Liver (tissue), 9 donors: ENCODE data around the gene DDX39A. TPM values are rescaled to one million over a fixed set of nuclear protein-coding genes. Genes with fewer than 3 reads are reported as not detected.
A peak's percentile ranks its signal among the peaks of the same experiment; 100 is the strongest.

Source experiments
- DNase-seq: peaks from one replicate; pipeline ENCODE4 v3.0.0-alpha.2; 2017; ENCODE audit warnings: low spot score
- H3K27ac ChIP-seq, 2 donors: one replicate each; pipeline ENCODE4 v1.7.0; 2013; ENCODE audit warnings: inconsistent platforms in 2 of 2, low read length in 2 of 2, control low read depth in 1 of 2, low read depth in 1 of 2, mild to moderate bottlenecking in 1 of 2
- H3K27me3 ChIP-seq, 4 donors: one replicate each; pipeline versions ENCODE4 v1.6.1 to v1.7.0; 2013; ENCODE audit warnings: low read length in 3 of 4, inconsistent platforms in 1 of 4, mild to moderate bottlenecking in 1 of 4, moderate library complexity in 1 of 4; ENCODE audit not compliant: control insufficient read depth in 4 of 4, insufficient read depth in 4 of 4
- H3K36me3 ChIP-seq, 4 donors: one replicate each; pipeline versions ENCODE4 v1.6.1 to v1.7.0; 2013; ENCODE audit warnings: low read length in 3 of 4, mild to moderate bottlenecking in 3 of 4, low read depth in 1 of 4, moderate library complexity in 1 of 4; ENCODE audit not compliant: control insufficient read depth in 4 of 4, insufficient read depth in 3 of 4
- H3K4me1 ChIP-seq, 4 donors: one replicate each; pipeline versions ENCODE4 v1.6.1 to v1.7.0; 2013; ENCODE audit warnings: low read length in 3 of 4, mild to moderate bottlenecking in 3 of 4, moderate library complexity in 1 of 4; ENCODE audit not compliant: control insufficient read depth in 4 of 4, insufficient read depth in 4 of 4
- H3K4me3 ChIP-seq, 3 donors: one replicate each; pipeline versions ENCODE4 v1.6.1 to v1.7.0; 2013; ENCODE audit warnings: low read length in 3 of 3, control low read depth in 1 of 3, low read depth in 1 of 3, mild to moderate bottlenecking in 1 of 3
- H3K9ac ChIP-seq, 2 donors: one replicate each; pipeline ENCODE4 v1.7.0; 2013; ENCODE audit warnings: low read length in 2 of 2, mild to moderate bottlenecking in 2 of 2, moderate library complexity in 2 of 2, control low read depth in 1 of 2, low read depth in 1 of 2
- H3K9me3 ChIP-seq, 4 donors: one replicate each; pipeline versions ENCODE4 v1.6.1 to v1.7.0; 2013; ENCODE audit warnings: low read length in 3 of 4; ENCODE audit not compliant: control insufficient read depth in 4 of 4
- HNF4G ChIP-seq: IDR thresholded peaks from 2 replicates; pipeline ENCODE4 v1.6.1; 2016; ENCODE audit warnings: antibody characterized with exemption
- NR2F2 ChIP-seq: IDR thresholded peaks from 2 replicates; pipeline ENCODE4 v1.6.1; 2016; ENCODE audit warnings: antibody characterized with exemption
- RAD21 ChIP-seq, 2 donors: IDR thresholded peaks; 2 replicates each; pipeline ENCODE4 v1.6.1; 2016; ENCODE audit warnings: antibody characterized with exemption in 2 of 2, mild to moderate bottlenecking in 2 of 2
- RXRA ChIP-seq, 2 donors: IDR thresholded peaks; 2 replicates each; pipeline ENCODE4 v1.6.1; 2017 to 2018; ENCODE audit warnings: antibody characterized with exemption in 2 of 2, mild to moderate bottlenecking in 1 of 2
- SP1 ChIP-seq: IDR thresholded peaks from 2 replicates; pipeline ENCODE4 v1.6.1; 2018; ENCODE audit warnings: antibody characterized with exemption, mild to moderate bottlenecking
- WGBS: extraction: QIAGEN DNeasy Blood & Tissue Kit; methylation state at CpG from one replicate; pipeline ENCODE4 v1.1.7; 2013; 5-methylcytosine and 5-hydroxymethylcytosine counted together
- polyA plus RNA-seq, 2 donors: library from polyadenylated mRNA; stranded (reverse) in 1 of 2; unstranded in 1 of 2; fragments of 200-250 nt in 1 of 2; fragments of >200 nt in 1 of 2; fragmentation: Nextera tagmentation in 1 of 2; extraction: Ambion mirVana in 1 of 2; gene quantifications; one replicate each; pipeline versions ENCODE4 v1.2.1 to v1.2.3, GENCODE V29; 2013 to 2015
- total RNA-seq, 2 donors: library from RNA; depleted of rRNA; stranded (reverse); fragments of >200 nt; gene quantifications; one replicate each; pipeline ENCODE4 v1.2.3, GENCODE V29; 2014
- TF ChIP-seq, protein P1 (sequence below): IDR thresholded peaks from 2 replicates; pipeline ENCODE4 v1.6.1; 2016; ENCODE audit warnings: antibody characterized with exemption, mild to moderate bottlenecking
- TF ChIP-seq, protein P2 (sequence below): fragments of 150-350 bp; IDR thresholded peaks from 2 replicates; pipeline ENCODE4 v1.5.1; 2017; ENCODE audit warnings: improper control_type of control experiment, low read depth, low read length; ENCODE audit not compliant: missing input control
- donor health status: healthy.
- donor health status: healthy.
- donor health status: healthy.
- donor health status: healthy.
- donor health status: healthy.

The DDX39A gene
- total and polyA plus RNA-seq, 4 donors: 24.9 to 54.7 (median 35.4) TPM

DNA sequence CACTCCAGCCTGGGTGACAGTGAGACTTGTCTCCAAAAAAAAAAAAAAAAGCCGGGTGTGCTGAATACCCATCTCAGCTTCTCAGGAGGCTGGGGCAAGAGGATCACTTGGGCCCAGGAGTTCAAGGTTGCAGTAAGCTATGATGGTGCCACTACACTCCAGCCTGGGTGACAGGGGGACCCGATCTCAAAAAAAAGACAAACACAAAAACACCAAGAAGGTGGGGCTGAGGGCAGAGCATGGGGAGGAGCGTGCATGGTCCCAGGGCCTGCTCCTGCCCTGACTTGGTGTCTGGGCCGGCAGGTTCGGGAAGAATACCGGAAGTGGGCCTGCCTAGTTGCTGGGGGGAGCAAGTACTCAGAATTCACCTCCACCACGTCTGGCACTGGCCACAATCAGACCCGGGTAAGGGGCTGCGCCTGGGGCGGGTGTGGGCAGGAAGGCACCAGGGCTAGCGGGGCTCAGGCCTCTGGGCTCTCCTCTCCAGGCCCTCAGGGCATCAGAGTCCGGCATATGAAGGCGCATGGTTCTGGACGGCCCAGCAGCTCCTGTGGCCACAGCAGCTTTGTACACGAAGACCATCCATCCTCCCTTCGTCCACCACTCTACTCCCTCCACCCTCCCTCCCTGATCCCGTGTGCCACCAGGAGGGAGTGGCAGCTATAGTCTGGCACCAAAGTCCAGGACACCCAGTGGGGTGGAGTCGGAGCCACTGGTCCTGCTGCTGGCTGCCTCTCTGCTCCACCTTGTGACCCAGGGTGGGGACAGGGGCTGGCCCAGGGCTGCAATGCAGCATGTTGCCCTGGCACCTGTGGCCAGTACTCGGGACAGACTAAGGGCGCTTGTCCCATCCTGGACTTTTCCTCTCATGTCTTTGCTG lies 11.3 kb downstream of the DDX39A start (continued):
- TF ChIP-seq, protein P1, sequence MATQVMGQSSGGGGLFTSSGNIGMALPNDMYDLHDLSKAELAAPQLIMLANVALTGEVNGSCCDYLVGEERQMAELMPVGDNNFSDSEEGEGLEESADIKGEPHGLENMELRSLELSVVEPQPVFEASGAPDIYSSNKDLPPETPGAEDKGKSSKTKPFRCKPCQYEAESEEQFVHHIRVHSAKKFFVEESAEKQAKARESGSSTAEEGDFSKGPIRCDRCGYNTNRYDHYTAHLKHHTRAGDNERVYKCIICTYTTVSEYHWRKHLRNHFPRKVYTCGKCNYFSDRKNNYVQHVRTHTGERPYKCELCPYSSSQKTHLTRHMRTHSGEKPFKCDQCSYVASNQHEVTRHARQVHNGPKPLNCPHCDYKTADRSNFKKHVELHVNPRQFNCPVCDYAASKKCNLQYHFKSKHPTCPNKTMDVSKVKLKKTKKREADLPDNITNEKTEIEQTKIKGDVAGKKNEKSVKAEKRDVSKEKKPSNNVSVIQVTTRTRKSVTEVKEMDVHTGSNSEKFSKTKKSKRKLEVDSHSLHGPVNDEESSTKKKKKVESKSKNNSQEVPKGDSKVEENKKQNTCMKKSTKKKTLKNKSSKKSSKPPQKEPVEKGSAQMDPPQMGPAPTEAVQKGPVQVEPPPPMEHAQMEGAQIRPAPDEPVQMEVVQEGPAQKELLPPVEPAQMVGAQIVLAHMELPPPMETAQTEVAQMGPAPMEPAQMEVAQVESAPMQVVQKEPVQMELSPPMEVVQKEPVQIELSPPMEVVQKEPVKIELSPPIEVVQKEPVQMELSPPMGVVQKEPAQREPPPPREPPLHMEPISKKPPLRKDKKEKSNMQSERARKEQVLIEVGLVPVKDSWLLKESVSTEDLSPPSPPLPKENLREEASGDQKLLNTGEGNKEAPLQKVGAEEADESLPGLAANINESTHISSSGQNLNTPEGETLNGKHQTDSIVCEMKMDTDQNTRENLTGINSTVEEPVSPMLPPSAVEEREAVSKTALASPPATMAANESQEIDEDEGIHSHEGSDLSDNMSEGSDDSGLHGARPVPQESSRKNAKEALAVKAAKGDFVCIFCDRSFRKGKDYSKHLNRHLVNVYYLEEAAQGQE: no peak

DNA sequence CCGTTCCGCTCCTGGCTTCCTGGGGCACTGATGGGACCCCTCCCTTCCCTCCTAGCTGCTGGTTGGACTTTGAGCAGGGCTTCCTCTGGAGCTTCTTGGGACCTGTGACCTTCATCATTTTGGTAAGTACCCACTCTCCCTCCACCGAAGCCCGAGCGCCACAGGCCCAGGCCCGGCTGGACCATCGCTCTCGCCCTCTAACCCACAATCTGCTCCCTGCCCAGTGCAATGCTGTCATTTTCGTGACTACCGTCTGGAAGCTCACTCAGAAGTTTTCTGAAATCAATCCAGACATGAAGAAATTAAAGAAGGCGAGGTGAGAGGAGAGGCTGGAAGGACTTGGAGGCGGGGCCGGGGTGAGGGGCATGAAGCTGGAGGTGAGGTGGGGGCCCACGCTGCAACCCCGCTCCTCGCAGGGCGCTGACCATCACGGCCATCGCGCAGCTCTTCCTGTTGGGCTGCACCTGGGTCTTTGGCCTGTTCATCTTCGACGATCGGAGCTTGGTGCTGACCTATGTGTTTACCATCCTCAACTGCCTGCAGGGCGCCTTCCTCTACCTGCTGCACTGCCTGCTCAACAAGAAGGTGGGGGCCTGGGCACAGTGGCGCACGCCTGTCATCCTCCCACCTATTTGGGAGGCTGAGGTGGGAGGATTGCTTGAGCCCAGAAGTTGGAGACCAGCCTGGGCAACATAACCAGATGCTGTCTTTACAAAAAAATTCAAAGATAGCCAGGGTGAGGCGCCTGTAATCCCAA lies 12.3 kb downstream of the DDX39A start:
- no peak for TF ChIP-seq HNF4G
- Histone ChIP-seq H3K36me3 (peaks cover 22 to 49% (median 33%) of the 10 kb centered on the region in 4 donors), H3K27ac (no peak overlapping the region), H3K9ac (no peak overlapping the region), H3K4me1 (peaks cover 0 to 8% (median 3%) of the 10 kb centered on the region in 4 donors), H3K9me3 (no peaks in the 10 kb centered on the region), H3K4me3 (no peak overlapping the region), H3K27me3 (no peaks in the 10 kb centered on the region)
- WGBS: 93% methylated on average over 27 of the region's 27 CpGs
- DNase-seq: no peak

DNA sequence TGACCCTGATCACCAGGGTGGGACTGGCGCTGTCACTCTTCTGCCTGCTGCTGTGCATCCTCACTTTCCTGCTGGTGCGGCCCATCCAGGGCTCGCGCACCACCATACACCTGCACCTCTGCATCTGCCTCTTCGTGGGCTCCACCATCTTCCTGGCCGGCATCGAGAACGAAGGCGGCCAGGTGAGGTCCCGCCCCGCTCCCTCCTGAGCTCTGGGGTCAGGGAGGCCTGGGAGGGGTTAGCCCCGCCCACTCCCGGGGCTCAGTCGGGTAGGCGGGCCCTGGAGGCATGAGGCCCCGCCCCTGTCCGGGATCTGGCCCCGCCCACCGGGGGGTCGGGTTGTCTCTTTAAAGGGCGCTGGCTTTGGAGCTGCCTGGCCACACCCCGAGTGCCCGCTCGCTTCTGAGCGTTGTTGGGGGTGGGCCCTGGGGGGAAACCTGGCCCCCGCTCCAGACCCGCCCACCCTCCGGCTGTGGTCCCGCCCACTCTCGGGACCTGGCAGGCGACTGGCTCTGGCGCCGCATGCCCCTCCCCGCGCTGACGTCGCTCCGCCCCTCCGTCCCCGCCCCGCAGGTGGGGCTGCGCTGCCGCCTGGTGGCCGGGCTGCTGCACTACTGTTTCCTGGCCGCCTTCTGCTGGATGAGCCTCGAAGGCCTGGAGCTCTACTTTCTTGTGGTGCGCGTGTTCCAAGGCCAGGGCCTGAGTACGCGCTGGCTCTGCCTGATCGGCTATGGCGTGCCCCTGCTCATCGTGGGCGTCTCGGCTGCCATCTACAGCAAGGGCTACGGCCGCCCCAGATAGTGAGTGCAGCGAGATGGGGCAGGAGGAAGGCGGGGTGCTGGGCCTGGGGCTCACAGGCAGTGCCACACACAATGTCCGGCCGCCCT lies 13.1 kb downstream of the DDX39A start:
- Histone ChIP-seq H3K4me1 (peaks cover 0 to 8% (median 3%) of the 10 kb centered on the region in 4 donors), H3K4me3 (peak overlapping the region in 1 of 3 donors; percentile 33), H3K36me3 (peaks cover 21 to 41% (median 27%) of the 10 kb centered on the region in 4 donors), H3K27ac (peak overlapping the region in 1 of 2 donors; percentile 15), H3K9ac (no peak overlapping the region), H3K27me3 (no peaks in the 10 kb centered on the region), H3K9me3 (no peaks in the 10 kb centered on the region)
- TF ChIP-seq, protein P1: no peak
- TF ChIP-seq RAD21 (IDR thresholded peaks at IDR 0.05): peak; percentile 75 to 88
- TF ChIP-seq, protein P2, sequence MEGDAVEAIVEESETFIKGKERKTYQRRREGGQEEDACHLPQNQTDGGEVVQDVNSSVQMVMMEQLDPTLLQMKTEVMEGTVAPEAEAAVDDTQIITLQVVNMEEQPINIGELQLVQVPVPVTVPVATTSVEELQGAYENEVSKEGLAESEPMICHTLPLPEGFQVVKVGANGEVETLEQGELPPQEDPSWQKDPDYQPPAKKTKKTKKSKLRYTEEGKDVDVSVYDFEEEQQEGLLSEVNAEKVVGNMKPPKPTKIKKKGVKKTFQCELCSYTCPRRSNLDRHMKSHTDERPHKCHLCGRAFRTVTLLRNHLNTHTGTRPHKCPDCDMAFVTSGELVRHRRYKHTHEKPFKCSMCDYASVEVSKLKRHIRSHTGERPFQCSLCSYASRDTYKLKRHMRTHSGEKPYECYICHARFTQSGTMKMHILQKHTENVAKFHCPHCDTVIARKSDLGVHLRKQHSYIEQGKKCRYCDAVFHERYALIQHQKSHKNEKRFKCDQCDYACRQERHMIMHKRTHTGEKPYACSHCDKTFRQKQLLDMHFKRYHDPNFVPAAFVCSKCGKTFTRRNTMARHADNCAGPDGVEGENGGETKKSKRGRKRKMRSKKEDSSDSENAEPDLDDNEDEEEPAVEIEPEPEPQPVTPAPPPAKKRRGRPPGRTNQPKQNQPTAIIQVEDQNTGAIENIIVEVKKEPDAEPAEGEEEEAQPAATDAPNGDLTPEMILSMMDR: peak; percentile 70
- peak; percentile 31 for TF ChIP-seq SP1
- TF ChIP-seq NR2F2: peak; percentile 13
- no peak for TF ChIP-seq RXRA (IDR thresholded peaks at IDR 0.05)
- DNase-seq: peak; percentile 96
- WGBS: 30% methylated on average over 61 of the region's 61 CpGs
